ENCODE results near the gene PHF8. TPM values are rescaled to one million over a fixed set of nuclear protein-coding genes. Genes with fewer than 3 reads are reported as not detected.
A peak's percentile ranks its signal among the peaks of the same experiment; 100 is the strongest.

The PHF8 gene
- total RNA-seq, 6 experiments from 2014 or later: 12.8 to 64.0 (median 22.1) TPM

DNA sequence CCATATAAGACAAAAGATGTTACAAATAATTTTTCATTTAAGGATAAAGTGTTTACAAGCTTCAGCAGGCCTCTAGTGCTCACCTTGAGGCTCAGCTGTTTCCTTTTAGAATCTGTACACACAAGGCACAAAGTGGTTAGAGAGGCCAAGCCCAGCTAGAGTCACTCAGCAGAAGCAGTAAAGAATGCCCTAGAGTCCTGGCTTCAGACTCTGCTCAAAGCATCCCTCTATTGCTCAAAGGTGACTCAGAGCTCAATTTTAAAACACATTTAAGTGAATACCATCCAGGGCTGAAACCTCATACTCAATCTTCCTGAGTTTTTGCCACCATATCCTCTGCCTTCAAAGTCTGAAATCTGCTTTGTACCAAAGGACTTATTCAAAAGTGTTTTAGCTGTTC lies 22.6 kb upstream of the PHF8 start:
- no peaks in the 10 kb centered on the region for H3K27me3 ChIP-seq
- ATAC-seq: peak; percentile 24 to 38 (median 32)
- H3K4me1 ChIP-seq: no peaks in the 10 kb centered on the region
- H3K9me3 ChIP-seq: no peaks in the 10 kb centered on the region
- no peaks in the 10 kb centered on the region for H3K36me3 ChIP-seq
- TF ChIP-seq POLR2A (IDR thresholded peaks at IDR 0.05): no peak
- TF ChIP-seq, protein P1, sequence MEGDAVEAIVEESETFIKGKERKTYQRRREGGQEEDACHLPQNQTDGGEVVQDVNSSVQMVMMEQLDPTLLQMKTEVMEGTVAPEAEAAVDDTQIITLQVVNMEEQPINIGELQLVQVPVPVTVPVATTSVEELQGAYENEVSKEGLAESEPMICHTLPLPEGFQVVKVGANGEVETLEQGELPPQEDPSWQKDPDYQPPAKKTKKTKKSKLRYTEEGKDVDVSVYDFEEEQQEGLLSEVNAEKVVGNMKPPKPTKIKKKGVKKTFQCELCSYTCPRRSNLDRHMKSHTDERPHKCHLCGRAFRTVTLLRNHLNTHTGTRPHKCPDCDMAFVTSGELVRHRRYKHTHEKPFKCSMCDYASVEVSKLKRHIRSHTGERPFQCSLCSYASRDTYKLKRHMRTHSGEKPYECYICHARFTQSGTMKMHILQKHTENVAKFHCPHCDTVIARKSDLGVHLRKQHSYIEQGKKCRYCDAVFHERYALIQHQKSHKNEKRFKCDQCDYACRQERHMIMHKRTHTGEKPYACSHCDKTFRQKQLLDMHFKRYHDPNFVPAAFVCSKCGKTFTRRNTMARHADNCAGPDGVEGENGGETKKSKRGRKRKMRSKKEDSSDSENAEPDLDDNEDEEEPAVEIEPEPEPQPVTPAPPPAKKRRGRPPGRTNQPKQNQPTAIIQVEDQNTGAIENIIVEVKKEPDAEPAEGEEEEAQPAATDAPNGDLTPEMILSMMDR (IDR thresholded peaks at IDR 0.05): no peak
- H3K4me3 ChIP-seq: no peak overlapping the region
- H3K27ac ChIP-seq: no peak overlapping the region
- DNase-seq: no peak
- intact Hi-C loops (cut with DNase I): no loop called here

DNA sequence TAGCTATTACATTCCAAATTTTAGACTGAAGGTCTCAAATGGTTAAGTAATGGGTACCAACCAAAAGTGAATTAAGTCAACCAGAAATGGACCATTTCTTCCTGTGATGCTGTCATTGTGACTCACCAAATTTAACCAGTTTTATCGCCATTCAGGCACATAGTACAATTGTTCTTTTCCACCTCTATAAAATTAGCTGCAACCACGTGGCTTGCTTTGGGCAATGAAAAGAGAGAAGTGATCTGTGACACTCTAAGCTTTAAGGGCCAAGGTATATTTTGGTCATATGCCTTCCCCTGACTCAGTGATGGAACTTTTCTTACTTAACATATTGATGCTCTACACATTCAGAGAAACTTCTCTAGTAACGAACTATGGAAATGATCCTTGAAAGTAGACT lies 20.3 kb upstream of the PHF8 start:
- Histone ChIP-seq H3K9me3 (no peaks in the 10 kb centered on the region), H3K36me3 (no peaks in the 10 kb centered on the region), H3K4me1 (no peaks in the 10 kb centered on the region), H3K4me3 (no peak overlapping the region), H3K27ac (no peak overlapping the region), H3K27me3 (no peaks in the 10 kb centered on the region)
- 92% methylated on average over 2 of the region's 3 CpGs for WGBS (ENCODE audit: insufficient coverage, low coverage, low lambda C conversion rate, missing lambda C conversion rate)
- no peak for DNase-seq
- TF ChIP-seq, protein P1 (IDR thresholded peaks at IDR 0.05): no peak
- no peak for TF ChIP-seq POLR2A (IDR thresholded peaks at IDR 0.05)
- ATAC-seq: no peak
- intact Hi-C loops (cut with DNase I): no loop called here

DNA sequence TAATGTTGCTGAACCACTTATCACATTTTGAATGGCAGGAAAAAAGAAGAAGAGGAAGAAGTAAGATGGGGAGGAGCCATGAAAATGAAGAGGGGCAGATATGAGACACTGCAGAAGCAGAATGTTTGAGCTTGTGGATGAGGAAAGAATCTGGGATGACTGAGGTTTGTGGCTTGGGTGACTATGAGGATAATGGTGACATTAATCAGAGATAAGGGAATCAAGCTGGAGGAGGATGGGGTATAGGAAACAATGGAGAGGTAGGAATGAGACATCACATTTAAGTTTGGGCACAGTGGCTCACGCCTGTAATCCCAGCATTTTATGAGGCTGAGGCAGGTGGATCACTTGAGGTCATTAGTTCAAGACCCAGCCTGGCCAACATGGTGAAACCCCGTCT lies 19.1 kb upstream of the PHF8 start:
- no peak for DNase-seq
- 70% methylated on average over 2 of the region's 2 CpGs for WGBS (ENCODE audit: insufficient coverage, low coverage, low lambda C conversion rate, missing lambda C conversion rate)
- no peak for ATAC-seq
- Histone ChIP-seq H3K4me1 (no peaks in the 10 kb centered on the region), H3K27me3 (no peaks in the 10 kb centered on the region), H3K9me3 (no peaks in the 10 kb centered on the region), H3K27ac (no peak overlapping the region), H3K4me3 (no peak overlapping the region), H3K36me3 (no peaks in the 10 kb centered on the region)
- no peak for TF ChIP-seq POLR2A (IDR thresholded peaks at IDR 0.05)
- TF ChIP-seq, protein P1 (IDR thresholded peaks at IDR 0.05): no peak
- intact Hi-C loops (cut with DNase I): no loop called here

DNA sequence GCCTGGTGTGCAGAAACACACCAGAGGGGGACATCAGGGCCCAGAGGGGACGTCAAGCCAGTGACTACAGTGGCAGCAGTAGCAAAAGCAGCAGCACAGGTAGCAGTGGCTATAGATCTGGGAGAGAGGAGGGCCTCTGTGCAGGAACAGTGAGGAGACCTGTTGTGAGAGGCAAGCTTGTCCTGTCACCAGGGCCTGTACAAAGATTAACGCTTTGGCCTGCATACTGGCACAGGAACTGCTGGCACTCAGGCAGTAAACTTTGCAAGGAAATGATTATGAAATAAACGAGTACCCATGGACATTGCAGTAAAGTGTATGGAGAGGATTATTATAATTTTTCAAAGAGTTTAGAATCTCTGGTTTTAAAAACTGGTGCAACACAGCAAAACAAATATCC lies 5.5 kb upstream of the PHF8 start:
- peak; percentile 56 to 78 (median 66) for ATAC-seq

More for the DNA sequence above, 5.5 kb upstream of the PHF8 start:
- WGBS (ENCODE audit: insufficient coverage, low coverage, low lambda C conversion rate, missing lambda C conversion rate): 11% methylated on average over 2 of the region's 3 CpGs
- TF ChIP-seq, protein P1 (IDR thresholded peaks at IDR 0.05): no peak
- no peak for TF ChIP-seq POLR2A (IDR thresholded peaks at IDR 0.05)
- H3K4me3 ChIP-seq: no peak overlapping the region
- peaks cover 0 to 29% (median 4%) of the 10 kb centered on the region in 4 donors for H3K4me1 ChIP-seq
- peak in 2 of 3 donors; percentile 27 to 66 for DNase-seq
- no peaks in the 10 kb centered on the region for H3K9me3 ChIP-seq
- H3K27me3 ChIP-seq: no peaks in the 10 kb centered on the region
- intact Hi-C loops (cut with DNase I): no loop called here
- H3K36me3 ChIP-seq: no peaks in the 10 kb centered on the region
- peak overlapping the region in 2 of 3 donors; percentile 57 to 60 for H3K27ac ChIP-seq

Data from right lobe of liver (tissue), 6 donors.